Esophagus squamous epithelium (tissue), 5 donors: ENCODE results near the gene NPTXR. TPM values are rescaled to one million over a fixed set of nuclear protein-coding genes. Genes with fewer than 3 reads are reported as not detected.

ENCODE experiments used
- DNase-seq: peaks from one replicate; lab custom pipeline; 2025; lab: John Stamatoyannopoulos, UW
- H3K27ac ChIP-seq, 4 donors: fragments of 200-600 bp; sonication (generic); one replicate each; pipeline ENCODE4 v1.5.1; 2016 to 2019; ENCODE audit warnings: mild to moderate bottlenecking in 1 of 4
- H3K27me3 ChIP-seq, 4 donors: fragments of 200-600 bp; sonication (generic); 1 replicate in 3 of 4; 2 replicates in 1 of 4; pipeline versions ENCODE4 v1.5.1 to v1.6.0; 2017 to 2021; ENCODE audit warnings: antibody characterized with exemption in 1 of 4
- H3K36me3 ChIP-seq, 3 donors: fragments of 200-600 bp; sonication (generic); one replicate each; pipeline ENCODE4 v1.5.1; 2016 to 2019
- H3K4me1 ChIP-seq, 3 donors: fragments of 200-600 bp; sonication (generic); one replicate each; pipeline ENCODE4 v1.5.1; 2017 to 2019
- H3K4me3 ChIP-seq, 4 donors: fragments of 200-600 bp; sonication (generic); 1 replicate in 3 of 4; 2 replicates in 1 of 4; pipeline ENCODE4 v1.5.1; 2016 to 2019; ENCODE audit warnings: mild to moderate bottlenecking in 2 of 4, moderate library complexity in 1 of 4
- H3K9me3 ChIP-seq, 3 donors: fragments of 200-600 bp; sonication (generic); one replicate each; pipeline ENCODE4 v1.5.1; 2016 to 2019
- POLR2A ChIP-seq, 4 donors: fragments of 450-650 bp; IDR thresholded peaks; one replicate each; pipeline ENCODE4 v1.6.1; 2017; ENCODE audit warnings: antibody characterized with exemption in 4 of 4, mild to moderate bottlenecking in 4 of 4, moderate library complexity in 3 of 4
- WGBS, 2 donors: methylation state at CpG; one replicate each; pipeline ENCODE4 v1.1.5; 2018; 5-methylcytosine and 5-hydroxymethylcytosine counted together
- intact Hi-C: fragments of 100-400 bp; cut with DNase I; formaldehyde crosslinking; loops from one replicate; pipeline ENCODE4 v1.15.0; 2022
- total RNA-seq, 4 donors: library from RNA; depleted of rRNA; stranded (reverse); fragments of >200 nt; gene quantifications; one replicate each; pipeline ENCODE4 v1.1.0, GENCODE V29; 2016
- TF ChIP-seq, protein P1 (sequence below), 6 experiments: fragments of 450-650 bp in 4 of 6; fragments of 200-600 bp in 2 of 6; sonication (generic) in 2 of 6; IDR thresholded peaks; one replicate each; pipeline ENCODE4 v1.5.1; 2016 to 2019; ENCODE audit warnings: antibody characterized with exemption in 6 of 6, mild to moderate bottlenecking in 4 of 6, moderate library complexity in 4 of 6
- donor health status: DM: yes; HTN: yes; CAD: no.

NPTXR gene
- total RNA-seq, 4 donors from 2014 or later, result 0.26 to 2.3 (median 0.63) TPM

DNA sequence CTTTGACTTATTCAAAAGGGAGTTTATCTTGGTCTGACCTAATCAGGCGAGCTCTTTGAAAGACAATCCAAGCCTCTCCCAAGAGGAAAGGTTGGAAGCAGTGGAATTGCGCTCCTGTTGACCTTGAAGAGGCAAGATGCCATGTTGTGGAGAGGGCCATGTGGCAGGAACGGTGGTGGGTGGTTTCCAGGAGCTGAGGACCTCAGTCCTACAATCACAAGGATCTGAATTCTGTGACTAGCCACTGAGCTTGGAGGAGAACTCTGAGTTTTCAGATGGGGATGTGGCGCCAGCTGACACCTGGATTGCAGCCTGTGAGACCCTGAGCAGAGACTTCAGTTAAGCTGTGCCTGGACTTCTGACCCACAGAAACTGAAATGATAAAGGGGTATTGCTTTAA, 34.2 kb upstream of the NPTXR start:
- H3K36me3 ChIP-seq, result no peaks in the 10 kb centered on the region
- H3K27ac ChIP-seq, result no peak overlapping the region
- DNase-seq, result no peak
- H3K9me3 ChIP-seq, result no peaks in the 10 kb centered on the region
- TF ChIP-seq, protein P1, sequence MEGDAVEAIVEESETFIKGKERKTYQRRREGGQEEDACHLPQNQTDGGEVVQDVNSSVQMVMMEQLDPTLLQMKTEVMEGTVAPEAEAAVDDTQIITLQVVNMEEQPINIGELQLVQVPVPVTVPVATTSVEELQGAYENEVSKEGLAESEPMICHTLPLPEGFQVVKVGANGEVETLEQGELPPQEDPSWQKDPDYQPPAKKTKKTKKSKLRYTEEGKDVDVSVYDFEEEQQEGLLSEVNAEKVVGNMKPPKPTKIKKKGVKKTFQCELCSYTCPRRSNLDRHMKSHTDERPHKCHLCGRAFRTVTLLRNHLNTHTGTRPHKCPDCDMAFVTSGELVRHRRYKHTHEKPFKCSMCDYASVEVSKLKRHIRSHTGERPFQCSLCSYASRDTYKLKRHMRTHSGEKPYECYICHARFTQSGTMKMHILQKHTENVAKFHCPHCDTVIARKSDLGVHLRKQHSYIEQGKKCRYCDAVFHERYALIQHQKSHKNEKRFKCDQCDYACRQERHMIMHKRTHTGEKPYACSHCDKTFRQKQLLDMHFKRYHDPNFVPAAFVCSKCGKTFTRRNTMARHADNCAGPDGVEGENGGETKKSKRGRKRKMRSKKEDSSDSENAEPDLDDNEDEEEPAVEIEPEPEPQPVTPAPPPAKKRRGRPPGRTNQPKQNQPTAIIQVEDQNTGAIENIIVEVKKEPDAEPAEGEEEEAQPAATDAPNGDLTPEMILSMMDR (IDR thresholded peaks at IDR 0.05), result no peak
- no peak for TF ChIP-seq POLR2A (IDR thresholded peaks at IDR 0.05)
- 80 to 89% methylated on average over 3 to 4 of the region's 4 CpGs for WGBS, 2 donors
- H3K4me3 ChIP-seq, result no peak overlapping the region
- peaks cover 0 to under 1% (median 0%) of the 10 kb centered on the region in 4 donors for H3K27me3 ChIP-seq
- intact Hi-C loops, result loop anchor here (10.0 kb wide), 2 partner anchors 47 to 107 kb away; partner anchors contain the start of gene APOBEC3B
- peaks cover 22 to 37% (median 25%) of the 10 kb centered on the region in 3 donors for H3K4me1 ChIP-seq

DNA sequence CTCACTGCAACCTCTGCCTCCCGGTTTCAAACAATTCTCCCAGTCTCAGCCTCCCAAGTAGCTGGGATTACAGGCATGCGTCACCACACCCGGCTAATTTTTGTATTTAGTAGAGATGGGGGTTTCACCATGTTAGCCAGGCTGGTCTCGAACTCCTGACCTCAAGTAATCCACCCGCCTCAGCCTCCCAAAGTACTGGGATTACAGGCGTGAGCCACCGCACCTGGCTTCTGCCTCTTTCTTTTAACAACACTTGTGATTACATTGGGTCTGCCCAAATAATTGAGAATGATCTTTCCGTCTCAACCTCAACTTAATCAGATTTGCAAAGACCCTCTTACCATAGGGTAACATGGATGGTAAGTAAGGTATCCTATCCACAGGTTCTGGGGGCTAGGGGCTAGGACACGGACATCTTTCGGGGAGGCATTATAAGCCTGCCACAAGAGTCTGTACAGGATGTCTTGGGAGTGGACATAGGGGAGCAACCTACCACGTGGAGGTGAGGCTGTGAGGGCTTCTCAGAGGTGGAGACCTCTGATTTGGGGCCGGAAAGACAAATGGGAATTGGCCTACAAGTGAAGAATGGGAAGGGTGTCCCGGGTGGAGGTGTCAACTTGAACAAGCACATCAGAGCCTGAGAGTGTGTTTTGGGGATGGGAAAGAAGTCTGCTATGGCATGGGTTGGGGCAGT, 30.8 kb upstream of the NPTXR start:
- TF ChIP-seq, protein P1 (IDR thresholded peaks at IDR 0.05), result no peak
- TF ChIP-seq POLR2A (IDR thresholded peaks at IDR 0.05), result no peak
- Histone ChIP-seq H3K4me3 (no peak overlapping the region), H3K36me3 (peaks cover 0 to 4% (median 0%) of the 10 kb centered on the region in 3 donors), H3K27ac (peak overlapping the region in 1 of 4 donors; percentile 92), H3K4me1 (peaks cover 19 to 44% (median 20%) of the 10 kb centered on the region in 3 donors), H3K9me3 (no peaks in the 10 kb centered on the region), H3K27me3 (peaks cover 0 to 6% (median 0%) of the 10 kb centered on the region in 4 donors)
- no peak for DNase-seq
- intact Hi-C loops, result loop anchor here (10.0 kb wide), 2 partner anchors 50 to 110 kb away; partner anchors contain the start of gene APOBEC3B
- 80 to 84% methylated on average over 12 to 13 of the region's 13 CpGs for WGBS, 2 donors

DNA sequence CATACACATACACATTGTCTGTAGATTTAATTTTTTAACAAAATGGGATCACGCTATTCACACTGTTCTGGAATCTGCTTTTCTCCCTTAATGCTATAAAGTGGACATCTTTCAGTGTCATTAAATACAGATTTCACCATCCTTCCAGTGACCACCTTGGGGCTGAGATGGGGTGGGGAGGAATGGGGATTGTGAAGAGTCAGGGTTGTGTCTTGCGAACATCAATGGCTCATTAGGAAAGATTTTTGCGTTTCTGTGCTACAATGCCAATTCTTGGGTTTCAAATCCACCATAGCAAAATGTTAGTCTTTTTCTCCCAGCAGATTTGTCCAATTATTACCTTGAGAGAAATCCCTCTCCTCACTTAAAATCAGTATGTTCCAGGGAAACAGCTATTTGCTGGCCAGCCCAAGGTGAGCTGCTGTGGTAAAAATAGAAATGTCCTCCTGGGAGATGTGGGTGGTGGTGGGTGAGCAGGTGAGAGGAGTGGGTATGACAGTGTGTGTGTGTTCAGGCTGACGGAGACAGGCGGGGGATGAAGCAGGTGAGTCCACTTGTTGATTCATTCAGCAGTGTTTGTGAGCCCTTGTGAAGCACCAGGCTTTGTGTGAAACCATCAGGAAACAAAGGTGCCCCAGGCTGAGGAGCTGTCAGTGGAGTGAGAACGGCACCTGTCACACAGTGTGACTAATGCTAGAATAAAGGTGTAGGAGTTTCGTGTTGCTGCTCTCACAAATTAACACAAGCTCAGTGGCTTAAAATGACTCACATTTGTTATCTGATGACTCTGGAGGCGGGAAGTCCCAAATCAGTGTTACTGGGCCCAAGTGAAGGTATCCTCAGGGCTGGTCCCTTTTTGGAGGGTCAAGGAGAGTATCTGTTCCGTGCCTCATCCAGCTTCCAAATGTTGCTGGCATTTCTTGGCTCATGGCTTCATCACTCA, 29.9 kb upstream of the NPTXR start:
- 44 to 48% methylated on average over 9 of the region's 9 CpGs for WGBS, 2 donors
- DNase-seq, result no peak
- H3K4me3 ChIP-seq, result peak overlapping the region in 2 of 4 donors; percentile 81 to 94
- TF ChIP-seq POLR2A (IDR thresholded peaks at IDR 0.05), result no peak
- TF ChIP-seq, protein P1 (IDR thresholded peaks at IDR 0.05), result no peak
- no peaks in the 10 kb centered on the region for H3K9me3 ChIP-seq
- H3K4me1 ChIP-seq, result peaks cover 24 to 53% (median 27%) of the 10 kb centered on the region in 3 donors
- H3K27me3 ChIP-seq, result peaks cover 0 to 6% (median 0%) of the 10 kb centered on the region in 4 donors
- intact Hi-C loops, result loop anchor here (10.0 kb wide), 2 partner anchors 51 to 111 kb away; partner anchors contain the start of gene APOBEC3B
- peaks cover 0 to 6% (median 0%) of the 10 kb centered on the region in 3 donors for H3K36me3 ChIP-seq
- H3K27ac ChIP-seq, result peak overlapping the region; percentile 81 to 98 (median 93)

DNA sequence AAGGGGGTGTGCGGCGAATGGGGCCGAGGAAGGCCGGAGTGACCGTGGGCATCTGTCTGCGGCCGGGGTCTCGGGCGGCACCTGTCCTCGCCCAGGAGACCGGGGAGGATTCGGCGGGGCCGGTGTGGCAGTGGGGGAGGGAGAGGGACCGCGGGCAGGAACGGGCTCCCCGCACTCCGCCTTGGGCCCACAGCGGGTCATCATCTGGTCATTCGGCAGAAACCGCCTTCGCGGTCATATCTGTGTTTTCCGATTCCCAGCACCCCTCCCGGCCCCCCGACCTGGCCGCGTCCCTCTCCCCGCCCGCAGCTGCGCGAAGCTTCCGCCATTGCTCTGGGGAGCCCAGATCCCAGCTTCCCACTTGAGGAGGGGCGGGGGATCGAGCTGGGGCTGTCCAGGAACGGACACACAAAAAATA, 29.0 kb upstream of the NPTXR start:
- Histone ChIP-seq H3K9me3 (no peaks in the 10 kb centered on the region), H3K4me3 (peak overlapping the region; percentile 47 to 94 (median 78)), H3K27ac (peak overlapping the region; percentile 81 to 98 (median 93)), H3K4me1 (peaks cover 24 to 60% (median 32%) of the 10 kb centered on the region in 3 donors), H3K36me3 (peaks cover 0 to 12% (median 0%) of the 10 kb centered on the region in 3 donors), H3K27me3 (peaks cover 0 to 6% (median 0%) of the 10 kb centered on the region in 4 donors)
- WGBS, 2 donors, result 0 to 2% methylated on average over 21 to 24 of the region's 37 CpGs
- intact Hi-C loops, result loop anchor here (10.0 kb wide), 2 partner anchors 52 to 112 kb away; partner anchors contain the start of gene APOBEC3B
- TF ChIP-seq, protein P1 (IDR thresholded peaks at IDR 0.05), result no peak
- no peak for TF ChIP-seq POLR2A (IDR thresholded peaks at IDR 0.05)
- no peak for DNase-seq
